H1 (cell line): ENCODE data around the gene BEST1.

ENCODE experiments used
- CHD2 ChIP-seq: IDR thresholded peaks from 2 replicates; pipeline ENCODE4 v1.6.1; 2012; ENCODE audit warnings: low read length, improper control_type of control experiment
- JUN ChIP-seq: IDR thresholded peaks from 2 replicates; pipeline ENCODE4 v1.6.1; 2011; ENCODE audit warnings: low read depth, mild to moderate bottlenecking, improper control_type of control experiment, low read length

- TF ChIP-seq JUN: no peak
- TF ChIP-seq CHD2: no peak
Observed at GRCh38 chr11:62004473-62004872, 54.3 kb downstream of the BEST1 start.
